H9 (cell line): Measurements from ENCODE around the gene STAT1. TPM values are rescaled to one million over a fixed set of nuclear protein-coding genes. Genes with fewer than 3 reads are reported as not detected.

ENCODE experiments used
- DNase-seq: peaks from one replicate; pipeline ENCODE4 v3.0.0-alpha.2; 2017
- H2AFZ ChIP-seq: one replicate; pipeline ENCODE4 v1.6.1; 2013; ENCODE audit warnings: mild to moderate bottlenecking, low read length, control low read depth, moderate library complexity
- H2AK5ac ChIP-seq: 2 replicates; pipeline ENCODE4 v1.6.1; 2013; ENCODE audit warnings: low read length, control low read depth, mixed read lengths; ENCODE audit not compliant: insufficient read length
- H2BK120ac ChIP-seq: one replicate; pipeline ENCODE4 v1.6.1; 2013; ENCODE audit warnings: low read depth, mild to moderate bottlenecking, low read length, control low read depth, inconsistent platforms; ENCODE audit not compliant: poor library complexity, severe bottlenecking
- H2BK12ac ChIP-seq: 2 replicates; pipeline ENCODE4 v1.6.1; 2013; ENCODE audit warnings: low read length, control low read depth, mixed read lengths, low read depth; ENCODE audit not compliant: insufficient read length
- H2BK15ac ChIP-seq: 2 replicates; pipeline ENCODE4 v1.6.1; 2013; ENCODE audit warnings: low read depth, low read length, control low read depth
- H2BK20ac ChIP-seq: one replicate; pipeline ENCODE4 v1.6.1; 2013; ENCODE audit warnings: low read depth, mild to moderate bottlenecking, low read length, control low read depth, inconsistent platforms; ENCODE audit not compliant: poor library complexity, severe bottlenecking
- H2BK5ac ChIP-seq: 2 replicates; pipeline ENCODE4 v1.6.1; 2013; ENCODE audit warnings: low read length, control low read depth, mixed read lengths; ENCODE audit not compliant: insufficient read length
- H3K14ac ChIP-seq: 2 replicates; pipeline ENCODE4 v1.6.1; 2013; ENCODE audit warnings: low read length, control low read depth; ENCODE audit not compliant: insufficient read depth
- H3K18ac ChIP-seq: 2 replicates; pipeline ENCODE4 v1.6.1; 2013; ENCODE audit warnings: low read depth, mild to moderate bottlenecking, mixed read lengths, low read length, control low read depth; ENCODE audit not compliant: insufficient read length
- H3K23ac ChIP-seq: 2 replicates; pipeline ENCODE4 v1.6.1; 2013; ENCODE audit warnings: low read length, control low read depth, mixed read lengths, low read depth; ENCODE audit not compliant: insufficient read length
- H3K23me2 ChIP-seq: 2 replicates; pipeline ENCODE4 v1.6.1; 2013; ENCODE audit warnings: low read depth, mild to moderate bottlenecking, mixed read lengths, low read length, control low read depth; ENCODE audit not compliant: insufficient read length, poor library complexity, severe bottlenecking
- H3K27ac ChIP-seq: 2 replicates; pipeline ENCODE4 v1.5.1; 2013; ENCODE audit warnings: low read length, control low read depth, mixed read lengths, low read depth; ENCODE audit not compliant: insufficient read length
- H3K27me3 ChIP-seq: 2 replicates; pipeline ENCODE4 v1.6.1; 2013; ENCODE audit warnings: low read length, control low read depth, inconsistent platforms; ENCODE audit not compliant: insufficient read depth
- H3K4ac ChIP-seq: 2 replicates; pipeline ENCODE4 v1.6.1; 2013; ENCODE audit warnings: low read depth, mild to moderate bottlenecking, control low read depth, inconsistent platforms, low read length, moderate library complexity
- H3K4me1 ChIP-seq: 2 replicates; pipeline ENCODE4 v1.6.1; 2013; ENCODE audit warnings: low read length, control low read depth, inconsistent platforms; ENCODE audit not compliant: insufficient read depth
- H3K4me2 ChIP-seq: 2 replicates; pipeline ENCODE4 v1.6.1; 2013; ENCODE audit warnings: low read length, control low read depth, mixed read lengths; ENCODE audit not compliant: insufficient read length, insufficient read depth
- H3K56ac ChIP-seq: 2 replicates; pipeline ENCODE4 v1.6.1; 2013; ENCODE audit warnings: low read depth, mild to moderate bottlenecking, mixed read lengths, low read length, control low read depth; ENCODE audit not compliant: insufficient read length
- H3K79me1 ChIP-seq: 2 replicates; pipeline ENCODE4 v1.6.1; 2013; ENCODE audit warnings: low read depth, mild to moderate bottlenecking, moderate library complexity, low read length, control low read depth, inconsistent platforms; ENCODE audit not compliant: insufficient read depth, poor library complexity, severe bottlenecking
- H3K79me2 ChIP-seq: 2 replicates; pipeline ENCODE4 v1.6.1; 2013; ENCODE audit warnings: low read length, control low read depth, inconsistent platforms; ENCODE audit not compliant: insufficient read depth
- H3K9ac ChIP-seq: 2 replicates; pipeline ENCODE4 v1.6.1; 2013; ENCODE audit warnings: low read length, control low read depth, mixed read lengths; ENCODE audit not compliant: insufficient read length; ENCODE audit errors: extremely low read depth
- H3K9me3 ChIP-seq: one replicate; pipeline ENCODE4 v1.6.1; 2013; ENCODE audit warnings: low read depth, low read length, inconsistent platforms; ENCODE audit not compliant: control insufficient read depth
- H3T11ph ChIP-seq: one replicate; pipeline ENCODE4 v1.6.1; 2013; ENCODE audit warnings: mild to moderate bottlenecking, low read length, control low read depth, inconsistent platforms
- H4K20me1 ChIP-seq: one replicate; pipeline ENCODE4 v1.6.1; 2013; ENCODE audit not compliant: control insufficient read depth, insufficient read length, insufficient read depth
- H4K5ac ChIP-seq: 2 replicates; pipeline ENCODE4 v1.6.1; 2013; ENCODE audit warnings: low read depth, mild to moderate bottlenecking, mixed read lengths, low read length, control low read depth; ENCODE audit not compliant: insufficient read length
- H4K8ac ChIP-seq: replicated peaks from 2 replicates; pipeline ENCODE4 v1.6.1; 2013; ENCODE audit warnings: low read length, control low read depth, mixed read lengths, low read depth; ENCODE audit not compliant: insufficient read length
- H4K91ac ChIP-seq: 2 replicates; pipeline ENCODE4 v1.6.1; 2013; ENCODE audit warnings: low read depth, mild to moderate bottlenecking, moderate library complexity, mixed read lengths, low read length, control low read depth; ENCODE audit not compliant: insufficient read length
- H3K27ac Mint-ChIP-seq, 3 experiments: 2 replicates in 2 of 3; 3 replicates in 1 of 3; pipeline ENCODE4 v1.8.0; 2020 to 2021; ENCODE audit warnings: mixed read lengths in 3 of 3, mild to moderate bottlenecking in 1 of 3, moderate library complexity in 1 of 3
- H3K27me3 Mint-ChIP-seq: 2 replicates; pipeline ENCODE4 v1.8.0; 2021; ENCODE audit warnings: low read depth, mild to moderate bottlenecking, moderate library complexity, mixed read lengths
- H3K36me3 Mint-ChIP-seq, 3 experiments: 2 replicates in 2 of 3; 3 replicates in 1 of 3; pipeline ENCODE4 v1.8.0; 2020 to 2021; ENCODE audit warnings: low read depth in 3 of 3, mixed read lengths in 3 of 3; ENCODE audit not compliant: insufficient read depth in 1 of 3
- H3K4me1 Mint-ChIP-seq, 2 experiments: 2 replicates each; pipeline ENCODE4 v1.8.0; 2020; ENCODE audit warnings: mixed read lengths in 2 of 2
- H3K4me3 Mint-ChIP-seq, 2 experiments: 2 replicates in 1 of 2; 3 replicates in 1 of 2; pipeline ENCODE4 v1.8.0; 2020 to 2021; ENCODE audit warnings: mild to moderate bottlenecking in 2 of 2, mixed read lengths in 2 of 2, moderate library complexity in 1 of 2
- H3K9me3 Mint-ChIP-seq, 2 experiments: 2 replicates in 1 of 2; 3 replicates in 1 of 2; pipeline ENCODE4 v1.8.0; 2020; ENCODE audit warnings: mild to moderate bottlenecking in 2 of 2, mixed read lengths in 2 of 2, moderate library complexity in 1 of 2
- CTCF ChIP-seq: fragments of 200-600 bp; sonication (generic); conservative IDR thresholded peaks from 3 replicates; pipeline ENCODE4 v1.8.0; 2021; ENCODE audit warnings: antibody characterized with exemption, mild to moderate bottlenecking
- WGBS: extraction: QIAGEN DNeasy Blood & Tissue Kit; methylation state at CpG from one replicate; pipeline ENCODE4 v1.1.7; 2013; ENCODE audit warnings: missing lambda C conversion rate, low lambda C conversion rate, mixed read lengths; ENCODE audit not compliant: insufficient read length; ENCODE audit errors: extremely low coverage; 5-methylcytosine and 5-hydroxymethylcytosine counted together
- total RNA-seq: library from RNA; stranded (reverse); gene quantifications from 2 replicates; pipeline ENCODE4 v1.2.1, GENCODE V29; 2021

STAT1 gene
- total RNA-seq, 1 experiment from 2014 or later, result 48.1 TPM

- Histone ChIP-seq H3K27me3 (no peaks in the 10 kb centered on the region), H3K56ac (no peak overlapping the region), H3K23me2 (no peaks in the 10 kb centered on the region), H3K14ac (no peak overlapping the region), H2AFZ (no peak overlapping the region), H2AK5ac (no peak overlapping the region), H4K91ac (no peak overlapping the region), H3K4ac (no peak overlapping the region), H3K9ac (no peak overlapping the region), H2BK5ac (no peak overlapping the region), H3K79me2 (no peaks in the 10 kb centered on the region), H3K79me1 (no peaks in the 10 kb centered on the region), H3K23ac (no peak overlapping the region), H2BK20ac (no peak overlapping the region), H4K20me1 (no peaks in the 10 kb centered on the region), H4K5ac (no peak overlapping the region), H3K9me3 (no peaks in the 10 kb centered on the region), H3K18ac (no peak overlapping the region), H2BK15ac (no peak overlapping the region), H2BK120ac (no peak overlapping the region), H3K4me1 (no peaks in the 10 kb centered on the region), H3K27ac (no peak overlapping the region), H4K8ac (no peak overlapping the region), H3K4me2 (no peak overlapping the region), H3T11ph (no peak overlapping the region), H2BK12ac (no peak overlapping the region)
- Mint-ChIP-seq H3K36me3 (peaks cover 32 to 87% (median 81%) of the 10 kb centered on the region in 3 experiments), H3K27me3 (no peaks in the 10 kb centered on the region), H3K9me3 (no peaks in the 10 kb centered on the region; a peak in 1 of 5 replicates), H3K4me3 (no peak overlapping the region), H3K27ac (no peak overlapping the region), H3K4me1 (no peaks in the 10 kb centered on the region)
- TF ChIP-seq CTCF, result no peak
- no peak for DNase-seq
- WGBS, result no CpG with 5 or more reads among the region's 3 CpGs
These were observed 12.3 kb downstream of the STAT1 start for GRCh38 chr2:191001624-191002023.
